Mesothelial cell of epicardium (in vitro differentiated cells): ENCODE results near the gene CRKL. TPM values are rescaled to one million over a fixed set of nuclear protein-coding genes. Genes with fewer than 3 reads are reported as not detected.

Source experiments
- DNase-seq, 2 experiments: peaks; one replicate each; pipeline ENCODE4 v3.0.0; 2021; ENCODE audit warnings: low spot score in 2 of 2; ENCODE audit not compliant: unreplicated experiment in 2 of 2
- H3K27ac Mint-ChIP-seq: 2 replicates; pipeline ENCODE4 v1.8.0; 2021; ENCODE audit warnings: mixed read lengths
- H3K27me3 Mint-ChIP-seq: 2 replicates; pipeline ENCODE4 v1.8.0; 2021; ENCODE audit warnings: low read depth, mixed read lengths
- H3K36me3 Mint-ChIP-seq: 2 replicates; pipeline ENCODE4 v1.8.0; 2021; ENCODE audit warnings: mixed read lengths
- H3K4me1 Mint-ChIP-seq: 2 replicates; pipeline ENCODE4 v1.8.0; 2021; ENCODE audit warnings: mixed read lengths
- H3K4me3 Mint-ChIP-seq: 2 replicates; pipeline ENCODE4 v1.8.0; 2021; ENCODE audit warnings: mild to moderate bottlenecking, moderate library complexity, mixed read lengths
- H3K9me3 Mint-ChIP-seq: 2 replicates; pipeline ENCODE4 v1.8.0; 2021; ENCODE audit warnings: mixed read lengths
- CTCF ChIP-seq: fragments of 200-600 bp; sonication (generic); IDR thresholded peaks from one replicate; pipeline ENCODE4 v1.5.0; 2021; ENCODE audit warnings: antibody characterized with exemption; ENCODE audit not compliant: unreplicated experiment
- total RNA-seq: library from RNA; stranded (reverse); gene quantifications from 3 replicates; pipeline ENCODE4 v1.2.1, GENCODE V29; 2021

Gene CRKL
- total RNA-seq, 1 donor from 2014 or later: 75.1 TPM

- H3K4me1 Mint-ChIP-seq: peaks cover 7% of the 10 kb centered on the region
Measured at GRCh38 chr22:20953668-20954500, 36.7 kb downstream of the CRKL start.

GRCh38 chr22:20955548-20955947, 38.3 kb downstream of the CRKL start:
- H3K27ac Mint-ChIP-seq: no peak overlapping the region
- no peak for TF ChIP-seq CTCF
- H3K36me3 Mint-ChIP-seq: peaks cover 5% of the 10 kb centered on the region
- no peak for DNase-seq
- peaks cover 7% of the 10 kb centered on the region for H3K4me1 Mint-ChIP-seq
- no peak overlapping the region for H3K4me3 Mint-ChIP-seq
- peaks cover 12% of the 10 kb centered on the region for H3K27me3 Mint-ChIP-seq
- H3K9me3 Mint-ChIP-seq: no peaks in the 10 kb centered on the region

More at GRCh38 chr22:20953668-20954500, 36.7 kb downstream of the CRKL start:
- DNase-seq: no peak
- Mint-ChIP-seq H3K4me3 (no peak overlapping the region), H3K9me3 (no peaks in the 10 kb centered on the region), H3K27me3 (peaks cover 12% of the 10 kb centered on the region), H3K36me3 (peaks cover 8% of the 10 kb centered on the region), H3K27ac (peak overlapping the region; percentile 75)
- TF ChIP-seq CTCF: no peak

GRCh38 chr22:20956258-20957101, 39.3 kb downstream of the CRKL start:
- Mint-ChIP-seq H3K4me1 (peaks cover 7% of the 10 kb centered on the region), H3K9me3 (no peaks in the 10 kb centered on the region), H3K27me3 (peaks cover 12% of the 10 kb centered on the region), H3K36me3 (peaks cover 5% of the 10 kb centered on the region), H3K27ac (no peak overlapping the region), H3K4me3 (peak overlapping the region; percentile 72)
- no peak for DNase-seq
- no peak for TF ChIP-seq CTCF

- TF ChIP-seq CTCF: no peak
- peaks cover 12% of the 10 kb centered on the region for H3K27me3 Mint-ChIP-seq
- H3K9me3 Mint-ChIP-seq: no peaks in the 10 kb centered on the region
- peaks cover 5% of the 10 kb centered on the region for H3K36me3 Mint-ChIP-seq
- peak overlapping the region; percentile 72 for H3K4me3 Mint-ChIP-seq
- no peak overlapping the region for H3K27ac Mint-ChIP-seq
- DNase-seq: no peak
- peaks cover 7% of the 10 kb centered on the region for H3K4me1 Mint-ChIP-seq
Measured at GRCh38 chr22:20957102-20957682, 40.0 kb downstream of the CRKL start.

- Mint-ChIP-seq H3K4me1 (peaks cover 7% of the 10 kb centered on the region), H3K9me3 (no peaks in the 10 kb centered on the region), H3K27me3 (peaks cover 12% of the 10 kb centered on the region), H3K4me3 (peak overlapping the region; percentile 72), H3K27ac (no peak overlapping the region), H3K36me3 (peaks cover 2% of the 10 kb centered on the region)
- no peak for DNase-seq
- no peak for TF ChIP-seq CTCF
Measured at GRCh38 chr22:20957683-20958431, 40.6 kb downstream of the CRKL start.
